Measurements from ENCODE around the gene CACNA1H. TPM values are rescaled to one million over a fixed set of nuclear protein-coding genes. Genes with fewer than 3 reads are reported as not detected.

CACNA1H gene
- total RNA-seq, 1 experiment from 2014 or later: 31.1 TPM

DNA sequence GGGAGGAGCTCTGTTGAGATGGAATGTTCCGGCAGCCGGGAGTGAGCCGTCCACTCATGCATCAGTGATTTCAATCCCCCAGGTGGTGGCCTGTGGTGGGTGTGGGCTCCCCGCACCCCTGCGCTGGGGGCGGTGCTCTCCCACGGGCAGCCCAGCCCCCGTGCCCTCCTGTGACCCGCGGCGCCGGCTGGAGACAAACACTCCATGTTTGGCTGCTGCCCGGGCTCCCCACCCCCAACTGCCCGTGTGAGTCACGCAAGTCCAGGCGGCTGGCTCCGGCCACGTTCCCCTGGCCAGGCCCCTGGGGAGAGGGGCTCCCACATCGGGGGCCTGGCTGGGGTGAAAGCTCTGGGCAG is 29.4 kb downstream of the CACNA1H start:
- in situ Hi-C loops (cut with HindIII; ENCODE audit: low pct_unique_long_range_greater_than_20kb, low sequenced_read_pairs) (no loop called here), intact Hi-C loops (cut with micrococcal nuclease; ENCODE audit: unreplicated experiment) (no loop called here)
- peak overlapping the region; percentile 48 for H3K27ac ChIP-seq (ENCODE audit: low read length)
- no TSS peak for BruUV-seq (replicated peaks)
- ChIA-PET POLR2A (no interaction called here), CTCF (interaction anchor here (1.1 to 1.2 kb wide), 2 partner anchors 11 to 19 kb away, joined by 3 to 4 read pairs; no protein-coding TSS in a partner anchor)
- no peak for DNase-seq (ENCODE audit: low read depth, low spot score)
- no peak for TF ChIP-seq POLR2AphosphoS5 (IDR thresholded peaks at IDR 0.05; ENCODE audit: low read depth, low read length)
- TF ChIP-seq, protein P1, sequence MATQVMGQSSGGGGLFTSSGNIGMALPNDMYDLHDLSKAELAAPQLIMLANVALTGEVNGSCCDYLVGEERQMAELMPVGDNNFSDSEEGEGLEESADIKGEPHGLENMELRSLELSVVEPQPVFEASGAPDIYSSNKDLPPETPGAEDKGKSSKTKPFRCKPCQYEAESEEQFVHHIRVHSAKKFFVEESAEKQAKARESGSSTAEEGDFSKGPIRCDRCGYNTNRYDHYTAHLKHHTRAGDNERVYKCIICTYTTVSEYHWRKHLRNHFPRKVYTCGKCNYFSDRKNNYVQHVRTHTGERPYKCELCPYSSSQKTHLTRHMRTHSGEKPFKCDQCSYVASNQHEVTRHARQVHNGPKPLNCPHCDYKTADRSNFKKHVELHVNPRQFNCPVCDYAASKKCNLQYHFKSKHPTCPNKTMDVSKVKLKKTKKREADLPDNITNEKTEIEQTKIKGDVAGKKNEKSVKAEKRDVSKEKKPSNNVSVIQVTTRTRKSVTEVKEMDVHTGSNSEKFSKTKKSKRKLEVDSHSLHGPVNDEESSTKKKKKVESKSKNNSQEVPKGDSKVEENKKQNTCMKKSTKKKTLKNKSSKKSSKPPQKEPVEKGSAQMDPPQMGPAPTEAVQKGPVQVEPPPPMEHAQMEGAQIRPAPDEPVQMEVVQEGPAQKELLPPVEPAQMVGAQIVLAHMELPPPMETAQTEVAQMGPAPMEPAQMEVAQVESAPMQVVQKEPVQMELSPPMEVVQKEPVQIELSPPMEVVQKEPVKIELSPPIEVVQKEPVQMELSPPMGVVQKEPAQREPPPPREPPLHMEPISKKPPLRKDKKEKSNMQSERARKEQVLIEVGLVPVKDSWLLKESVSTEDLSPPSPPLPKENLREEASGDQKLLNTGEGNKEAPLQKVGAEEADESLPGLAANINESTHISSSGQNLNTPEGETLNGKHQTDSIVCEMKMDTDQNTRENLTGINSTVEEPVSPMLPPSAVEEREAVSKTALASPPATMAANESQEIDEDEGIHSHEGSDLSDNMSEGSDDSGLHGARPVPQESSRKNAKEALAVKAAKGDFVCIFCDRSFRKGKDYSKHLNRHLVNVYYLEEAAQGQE (IDR thresholded peaks at IDR 0.05; ENCODE audit: insufficient read depth in 1 of 2, low read depth in 2 of 2, low read length in 1 of 2): 0 out of 4 replicates have a peak, but pooled peaks of 1 of the 2 experiments have one; percentile 11
- no peaks in the 10 kb centered on the region for H3K9me3 ChIP-seq (ENCODE audit: control insufficient read depth, insufficient read depth, low read depth, low read length)
- peak; percentile 55 for ATAC-seq
- H3K36me3 ChIP-seq (ENCODE audit: control insufficient read depth, insufficient read depth, low read length): no peaks in the 10 kb centered on the region
- H3K4me1 ChIP-seq (ENCODE audit: control insufficient read depth, insufficient read depth, low read length): peaks cover 31% of the 10 kb centered on the region
- no peak overlapping the region for H3K4me3 ChIP-seq (ENCODE audit: low read depth in 2 of 2, low read length in 2 of 2)
- no peaks in the 10 kb centered on the region for H3K27me3 ChIP-seq (ENCODE audit: control insufficient read depth, insufficient read depth, low read length)

DNA sequence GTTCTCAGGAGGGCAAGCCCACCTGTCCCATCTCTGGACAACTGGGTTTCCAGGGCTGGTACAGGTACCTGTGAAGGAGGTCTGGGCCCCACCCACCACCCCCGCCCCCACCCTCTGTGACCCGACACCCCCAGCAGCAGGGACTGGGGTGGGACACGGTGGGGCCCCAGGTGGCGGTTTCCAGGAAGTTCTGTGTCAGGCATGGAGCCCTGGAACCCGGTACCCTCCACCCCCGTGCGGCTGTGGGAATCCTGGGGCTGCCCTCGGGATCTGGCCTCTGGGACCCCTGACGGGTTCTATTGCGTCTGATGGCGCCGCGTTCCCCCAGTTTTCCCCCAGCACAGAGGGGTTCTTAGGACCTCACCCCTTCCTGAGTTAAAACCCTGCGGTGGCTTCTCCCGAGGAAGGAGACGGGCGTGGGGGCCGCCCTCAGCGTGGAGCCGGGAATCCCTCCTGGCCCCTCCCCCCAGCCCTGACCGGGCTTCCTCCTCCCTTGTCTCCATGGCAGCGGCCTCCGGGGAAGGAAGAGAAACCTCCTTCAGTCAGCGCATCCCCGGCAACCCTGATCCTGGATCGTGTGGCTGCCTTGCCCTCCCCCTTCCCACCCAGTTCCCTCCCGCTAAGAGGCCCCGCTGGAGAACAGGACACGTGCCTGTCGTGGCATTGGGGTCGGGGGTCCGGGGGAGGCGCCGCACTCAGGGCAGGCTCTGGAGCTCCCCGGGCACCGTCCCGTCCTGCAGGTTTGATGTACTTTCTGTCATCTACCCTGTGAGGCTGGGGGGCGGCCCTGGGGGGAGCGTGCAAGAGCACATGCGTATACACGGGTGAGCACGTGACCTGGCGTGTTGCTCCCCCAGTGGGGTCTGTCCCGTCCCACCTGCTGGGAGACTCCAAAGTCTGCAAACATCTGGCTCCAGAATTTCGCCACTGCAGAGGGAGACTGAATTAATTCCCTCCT is 30.3 kb downstream of the CACNA1H start:
- Histone ChIP-seq H3K36me3 (ENCODE audit: control insufficient read depth, insufficient read depth, low read length) (no peaks in the 10 kb centered on the region), H3K4me3 (ENCODE audit: low read depth in 2 of 2, low read length in 2 of 2) (no peak overlapping the region), H3K9me3 (ENCODE audit: control insufficient read depth, insufficient read depth, low read depth, low read length) (no peaks in the 10 kb centered on the region), H3K4me1 (ENCODE audit: control insufficient read depth, insufficient read depth, low read length) (peaks cover 30% of the 10 kb centered on the region), H3K27ac (ENCODE audit: low read length) (no peak overlapping the region), H3K27me3 (ENCODE audit: control insufficient read depth, insufficient read depth, low read length) (no peaks in the 10 kb centered on the region)
- ChIA-PET POLR2A (no interaction called here), CTCF (interaction anchor here (0.7 kb wide), 1 partner anchor 20 kb away, joined by 3 read pairs; no protein-coding TSS in a partner anchor)
- BruUV-seq (replicated peaks): no TSS peak
- in situ Hi-C loops (cut with HindIII; ENCODE audit: low pct_unique_long_range_greater_than_20kb, low sequenced_read_pairs): no loop called here
- intact Hi-C loops (cut with micrococcal nuclease; ENCODE audit: unreplicated experiment): no loop called here
- DNase-seq (ENCODE audit: low read depth, low spot score) (no peak), ATAC-seq (peak; percentile 36; the same call in 1 of the 2 replicates)
- no peak for TF ChIP-seq TCF7L2 (IDR thresholded peaks at IDR 0.05; ENCODE audit: low read depth, low read length)
- TF ChIP-seq, protein P1 (IDR thresholded peaks at IDR 0.05; ENCODE audit: insufficient read depth in 1 of 2, low read depth in 2 of 2, low read length in 1 of 2): no peak
- TF ChIP-seq SIN3A (IDR thresholded peaks at IDR 0.05; ENCODE audit: borderline replicate concordance, insufficient read depth, low read depth, low read length): no peak
- TF ChIP-seq POLR2AphosphoS5 (IDR thresholded peaks at IDR 0.05; ENCODE audit: low read depth, low read length): no peak
- TF ChIP-seq, protein P2, sequence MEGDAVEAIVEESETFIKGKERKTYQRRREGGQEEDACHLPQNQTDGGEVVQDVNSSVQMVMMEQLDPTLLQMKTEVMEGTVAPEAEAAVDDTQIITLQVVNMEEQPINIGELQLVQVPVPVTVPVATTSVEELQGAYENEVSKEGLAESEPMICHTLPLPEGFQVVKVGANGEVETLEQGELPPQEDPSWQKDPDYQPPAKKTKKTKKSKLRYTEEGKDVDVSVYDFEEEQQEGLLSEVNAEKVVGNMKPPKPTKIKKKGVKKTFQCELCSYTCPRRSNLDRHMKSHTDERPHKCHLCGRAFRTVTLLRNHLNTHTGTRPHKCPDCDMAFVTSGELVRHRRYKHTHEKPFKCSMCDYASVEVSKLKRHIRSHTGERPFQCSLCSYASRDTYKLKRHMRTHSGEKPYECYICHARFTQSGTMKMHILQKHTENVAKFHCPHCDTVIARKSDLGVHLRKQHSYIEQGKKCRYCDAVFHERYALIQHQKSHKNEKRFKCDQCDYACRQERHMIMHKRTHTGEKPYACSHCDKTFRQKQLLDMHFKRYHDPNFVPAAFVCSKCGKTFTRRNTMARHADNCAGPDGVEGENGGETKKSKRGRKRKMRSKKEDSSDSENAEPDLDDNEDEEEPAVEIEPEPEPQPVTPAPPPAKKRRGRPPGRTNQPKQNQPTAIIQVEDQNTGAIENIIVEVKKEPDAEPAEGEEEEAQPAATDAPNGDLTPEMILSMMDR (IDR thresholded peaks at IDR 0.05): no peak
